Measurements from ENCODE around the gene FAM217A.

GRCh38 chr6:4125933-4126864 lies 47.3 kb upstream of the FAM217A start:
- TF ChIP-seq CTCF (IDR thresholded peaks at IDR 0.05; ENCODE audit: low read length) = no peak
- no peak for TF ChIP-seq EZH2 (IDR thresholded peaks at IDR 0.05; ENCODE audit: borderline replicate concordance, low read length)

All from OCI-LY1 (cell line).